Astrocyte (in vitro differentiated cells and primary cell): ENCODE results near the gene GAPVD1.

ENCODE experiments used
- CTCF ChIP-seq: IDR thresholded peaks from 2 replicates; pipeline ENCODE4 v1.5.1; 2011; ENCODE audit warnings: low read depth, mild to moderate bottlenecking, inconsistent platforms, low read length, moderate library complexity; ENCODE audit not compliant: insufficient read depth
- EZH2 ChIP-seq: IDR thresholded peaks from 2 replicates; pipeline ENCODE4 v1.6.1; 2012; ENCODE audit warnings: mild to moderate bottlenecking, low read length, inconsistent platforms; ENCODE audit not compliant: insufficient read depth

- TF ChIP-seq EZH2, result no peak
- no peak for TF ChIP-seq CTCF
Observed at GRCh38 chr9:125302241-125302640, 40.6 kb downstream of the GAPVD1 start.
